Islet precursor cell (in vitro differentiated cells): ENCODE results near the gene PPP1R3E.

Source experiments
- DNase-seq: peaks from one replicate; pipeline ENCODE4 v3.0.0-alpha.2; 2018

PPP1R3E gene

GRCh38 chr14:23322568-23323517, 20.2 kb upstream of the PPP1R3E start:
- no peak for DNase-seq

- DNase-seq, result peak; percentile 70
These were observed 19.2 kb upstream of the PPP1R3E start for GRCh38 chr14:23321572-23322547.

GRCh38 chr14:23320584-23321571, 18.2 kb upstream of the PPP1R3E start, which contains the start of gene PABPN1:
PABPN1 (plus strand) TSS chr14:23321457; CDS start chr14:23321470, 13 bp downstream.
- peak; percentile 100 for DNase-seq

- DNase-seq, result no peak
These were observed 17.3 kb upstream of the PPP1R3E start for GRCh38 chr14:23319746-23320583.

GRCh38 chr14:23316300-23316699, 13.6 kb upstream of the PPP1R3E start:
- DNase-seq, result no peak

- DNase-seq, result no peak
These were observed 7.9 kb upstream of the PPP1R3E start for GRCh38 chr14:23310546-23310945.

GRCh38 chr14:23308721-23309445, 6.2 kb upstream of the PPP1R3E start:
- no peak for DNase-seq

GRCh38 chr14:23307687-23308644, 5.3 kb upstream of the PPP1R3E start:
- peak; percentile 57 for DNase-seq

- no peak for DNase-seq
These were observed 4.5 kb upstream of the PPP1R3E start for GRCh38 chr14:23307146-23307530.

GRCh38 chr14:23306412-23307145, 3.9 kb upstream of the PPP1R3E start, which contains the start of gene BCL2L2:
BCL2L2 (plus strand) TSS chr14:23306833; CDS start chr14:23307768, 935 bp downstream.
- peak; percentile 98 for DNase-seq

GRCh38 chr14:23301969-23302289, 730 bp downstream of the PPP1R3E start:
- DNase-seq, result no peak

- DNase-seq, result peak; percentile 99
These were observed 1.2 kb downstream of the PPP1R3E start for GRCh38 chr14:23301288-23301968.

GRCh38 chr14:23300687-23301223, 1.9 kb downstream of the PPP1R3E start:
- peak; percentile 75 for DNase-seq

GRCh38 chr14:23299986-23300686, 2.5 kb downstream of the PPP1R3E start:
- no peak for DNase-seq

GRCh38 chr14:23299211-23299957, 3.3 kb downstream of the PPP1R3E start:
- DNase-seq, result no peak
